HG03558 (cell line): ENCODE data around the gene SLC5A1.
"Not testable (repeated sequence)": the region's sequence is repeated elsewhere in the genome, so short reads cannot be mapped to it uniquely, and the experiment has no call there.

Experiments used
- ATAC-seq: cut with Tn5 transposase; IDR thresholded peaks from one replicate; pipeline ENCODE4 v1.9.1; 2021; ENCODE audit warnings: moderate number of reproducible peaks; ENCODE audit not compliant: unreplicated experiment; ENCODE audit errors: extremely low read depth

SLC5A1 gene

GRCh38 chr22:32083000-32083399 lies 39.9 kb downstream of the SLC5A1 start:
- no peak for ATAC-seq

- ATAC-seq: no peak
Measured at GRCh38 chr22:32083814-32084213, 40.8 kb downstream of the SLC5A1 start.

- no peak for ATAC-seq
Measured at GRCh38 chr22:32088084-32088483, 45.0 kb downstream of the SLC5A1 start.

GRCh38 chr22:32097018-32097417 lies 54.0 kb downstream of the SLC5A1 start:
- ATAC-seq: no peak

- ATAC-seq: no peak
Measured at GRCh38 chr22:32097881-32098499, 54.9 kb downstream of the SLC5A1 start.

- ATAC-seq: no peak
Measured at GRCh38 chr22:32100711-32101110, 57.6 kb downstream of the SLC5A1 start.

GRCh38 chr22:32103658-32104315 lies 60.7 kb downstream of the SLC5A1 start:
- ATAC-seq: no peak

GRCh38 chr22:32106930-32107329 lies 63.9 kb downstream of the SLC5A1 start:
- ATAC-seq: no peak

- ATAC-seq: no peak
Measured at GRCh38 chr22:32112380-32112779, 69.3 kb downstream of the SLC5A1 start.

- ATAC-seq: no peak
Measured at GRCh38 chr22:32119568-32120235, 76.6 kb downstream of the SLC5A1 start.

GRCh38 chr22:32120603-32121002 lies 77.5 kb downstream of the SLC5A1 start:
- no peak for ATAC-seq

- ATAC-seq: no peak
Measured at GRCh38 chr22:32122899-32123298, 79.8 kb downstream of the SLC5A1 start.

- ATAC-seq: no peak
Measured at GRCh38 chr22:32123657-32124056, 80.6 kb downstream of the SLC5A1 start.

GRCh38 chr22:32127904-32128303 lies 84.8 kb downstream of the SLC5A1 start:
- ATAC-seq: no peak

GRCh38 chr22:32130464-32130863 lies 87.4 kb downstream of the SLC5A1 start:
- ATAC-seq: no peak

- ATAC-seq: no peak
Measured at GRCh38 chr22:32132126-32132525, 89.1 kb downstream of the SLC5A1 start.

GRCh38 chr22:32132783-32133182 lies 89.7 kb downstream of the SLC5A1 start:
- ATAC-seq: no peak

GRCh38 chr22:32134796-32135195 lies 91.7 kb downstream of the SLC5A1 start:
- ATAC-seq: not testable (repeated sequence)

- ATAC-seq: not testable (repeated sequence)
Measured at GRCh38 chr22:32135958-32136357, 92.9 kb downstream of the SLC5A1 start.

- not testable (repeated sequence) for ATAC-seq
Measured at GRCh38 chr22:32136881-32137280, 93.8 kb downstream of the SLC5A1 start.

GRCh38 chr22:32137731-32138324 lies 94.8 kb downstream of the SLC5A1 start:
- not testable (repeated sequence) for ATAC-seq
